ENCODE results near the gene BORA. TPM values are rescaled to one million over a fixed set of nuclear protein-coding genes. Genes with fewer than 3 reads are reported as not detected.
"Not testable (repeated sequence)": the region's sequence is repeated elsewhere in the genome, so short reads cannot be mapped to it uniquely, and the experiment has no call there.

Gene BORA
- total and polyA plus RNA-seq, 8 donors, result 0.51 to 1.9 (median 1.2) TPM

GRCh38 chr13:72781451-72782439, 54.0 kb downstream of the BORA start, which contains the start of the genes DIS3 and PIBF1:
DIS3 (minus strand) TSS chr13:72781900; CDS start chr13:72781832, 68 bp downstream.
PIBF1 (plus strand) TSS chr13:72782133; CDS start chr13:72783470, 1,337 bp downstream.
- H3K27me3 ChIP-seq, result no peaks in the 10 kb centered on the region
- peaks cover 0 to 3% (median 0%) of the 10 kb centered on the region in 4 donors for H3K9me3 ChIP-seq
- peak; percentile 99 to 100 (median 100) for ATAC-seq
- intact Hi-C loops (cut with DNase I), result no loop called here
- H3K36me3 ChIP-seq, result peaks cover 0 to 13% (median 8%) of the 10 kb centered on the region in 3 donors
- peak; percentile 92 to 97 (median 96) for DNase-seq
- 0% methylated on average over 81 of the region's 81 CpGs for WGBS, 2 donors
- peak within 1 kb of the TSS; percentile 49 to 73 (median 66) for H3K27ac ChIP-seq
- TF ChIP-seq, protein P1, sequence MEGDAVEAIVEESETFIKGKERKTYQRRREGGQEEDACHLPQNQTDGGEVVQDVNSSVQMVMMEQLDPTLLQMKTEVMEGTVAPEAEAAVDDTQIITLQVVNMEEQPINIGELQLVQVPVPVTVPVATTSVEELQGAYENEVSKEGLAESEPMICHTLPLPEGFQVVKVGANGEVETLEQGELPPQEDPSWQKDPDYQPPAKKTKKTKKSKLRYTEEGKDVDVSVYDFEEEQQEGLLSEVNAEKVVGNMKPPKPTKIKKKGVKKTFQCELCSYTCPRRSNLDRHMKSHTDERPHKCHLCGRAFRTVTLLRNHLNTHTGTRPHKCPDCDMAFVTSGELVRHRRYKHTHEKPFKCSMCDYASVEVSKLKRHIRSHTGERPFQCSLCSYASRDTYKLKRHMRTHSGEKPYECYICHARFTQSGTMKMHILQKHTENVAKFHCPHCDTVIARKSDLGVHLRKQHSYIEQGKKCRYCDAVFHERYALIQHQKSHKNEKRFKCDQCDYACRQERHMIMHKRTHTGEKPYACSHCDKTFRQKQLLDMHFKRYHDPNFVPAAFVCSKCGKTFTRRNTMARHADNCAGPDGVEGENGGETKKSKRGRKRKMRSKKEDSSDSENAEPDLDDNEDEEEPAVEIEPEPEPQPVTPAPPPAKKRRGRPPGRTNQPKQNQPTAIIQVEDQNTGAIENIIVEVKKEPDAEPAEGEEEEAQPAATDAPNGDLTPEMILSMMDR (IDR thresholded peaks at IDR 0.05), result no peak
- H3K4me1 ChIP-seq, result peaks cover 8 to 24% (median 16%) of the 10 kb centered on the region in 3 donors
- peak within 1 kb of the TSS; percentile 68 to 98 (median 88) for H3K4me3 ChIP-seq
- peak; percentile 98 for FAIRE-seq

DNA sequence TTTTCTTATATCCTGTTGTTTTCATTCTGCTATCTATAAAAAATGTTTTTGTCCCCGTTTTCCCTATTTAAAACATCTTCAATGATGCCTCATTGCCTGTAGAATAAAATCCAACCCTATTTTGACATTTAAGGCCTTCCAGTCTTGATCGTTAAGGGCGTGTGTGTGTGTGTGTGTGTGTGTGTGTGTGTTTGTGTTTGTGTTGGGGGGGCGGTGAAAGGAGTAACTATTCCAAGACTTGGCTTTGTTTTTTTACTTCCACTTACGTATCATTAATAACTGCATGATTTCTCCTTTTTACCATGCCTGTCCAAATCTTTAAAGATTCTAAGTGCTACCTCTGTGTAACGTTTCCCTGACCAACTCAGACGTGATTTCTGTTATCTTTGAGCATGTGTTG, 55.0 kb downstream of the BORA start:
- DNase-seq, result no peak
- intact Hi-C loops (cut with DNase I), result no loop called here

GRCh38 chr13:72784679-72785078, 57.0 kb downstream of the BORA start:
- H3K9me3 ChIP-seq; H3K27ac ChIP-seq; FAIRE-seq; ATAC-seq; H3K27me3 ChIP-seq; H3K4me3 ChIP-seq; H3K36me3 ChIP-seq; intact Hi-C loops (cut with DNase I); DNase-seq: not testable (repeated sequence)
- WGBS, 2 donors, result 95 to 98% methylated on average over 4 of the region's 4 CpGs
- H3K4me1 ChIP-seq, result peaks cover 6 to 13% (median 8%) of the 10 kb centered on the region in 3 donors

More for the DNA sequence above, 55.0 kb downstream of the BORA start:
- FAIRE-seq, result no peak
- Histone ChIP-seq H3K4me3 (peak overlapping the region; percentile 68 to 98 (median 88)), H3K36me3 (peaks cover 0 to 4% (median under 1%) of the 10 kb centered on the region in 3 donors), H3K27me3 (no peaks in the 10 kb centered on the region), H3K9me3 (peaks cover 0 to 3% (median 0%) of the 10 kb centered on the region in 4 donors), H3K27ac (peak overlapping the region in 2 of 4 donors; percentile 63 to 73), H3K4me1 (peaks cover 8 to 24% (median 16%) of the 10 kb centered on the region in 3 donors)
- TF ChIP-seq, protein P1 (IDR thresholded peaks at IDR 0.05), result no peak
- 1 to 3% methylated on average over 7 of the region's 7 CpGs for WGBS, 2 donors
- ATAC-seq, result no peak

- intact Hi-C loops (cut with DNase I), result no loop called here
- no peak for DNase-seq
- H3K9me3 ChIP-seq, result no peaks in the 10 kb centered on the region
- no peaks in the 10 kb centered on the region for H3K4me1 ChIP-seq
- WGBS, 2 donors, result 86 to 87% methylated on average over 1 of the region's 1 CpG
- H3K4me3 ChIP-seq, result no peak overlapping the region
- no peak overlapping the region for H3K27ac ChIP-seq
- TF ChIP-seq, protein P1 (IDR thresholded peaks at IDR 0.05), result no peak
- H3K27me3 ChIP-seq, result no peaks in the 10 kb centered on the region
- ATAC-seq, result no peak
- peaks cover 0 to 19% (median 6%) of the 10 kb centered on the region in 3 donors for H3K36me3 ChIP-seq
- FAIRE-seq, result no peak
These were observed 61.1 kb downstream of the BORA start for GRCh38 chr13:72788831-72789230.

DNA sequence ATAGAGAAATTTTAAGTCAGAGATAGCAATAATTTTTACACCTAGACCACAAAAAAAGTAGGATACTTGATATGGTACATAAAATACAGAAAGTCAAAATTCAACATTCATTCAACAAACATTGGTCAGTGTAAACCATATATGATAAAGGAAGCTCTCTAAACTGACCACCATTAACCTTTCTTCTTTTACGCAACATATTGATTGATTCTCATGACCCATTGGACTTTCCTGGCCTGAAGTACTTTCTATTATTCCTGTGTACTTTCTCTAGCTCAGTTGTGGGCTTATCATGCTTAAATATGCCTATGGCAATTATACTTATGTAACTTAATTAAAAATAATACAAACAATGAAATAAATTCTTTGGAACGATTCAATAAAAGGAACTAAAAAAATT, 64.9 kb downstream of the BORA start:
- ATAC-seq (no peak), DNase-seq (no peak), FAIRE-seq (no peak)
- 92% methylated on average over 2 of the region's 2 CpGs for WGBS, 2 donors
- peaks cover 0 to 35% (median 6%) of the 10 kb centered on the region in 3 donors for H3K36me3 ChIP-seq
- no peak overlapping the region for H3K27ac ChIP-seq
- no peaks in the 10 kb centered on the region for H3K4me1 ChIP-seq
- intact Hi-C loops (cut with DNase I), result no loop called here
- TF ChIP-seq, protein P1 (IDR thresholded peaks at IDR 0.05), result no peak
- no peak overlapping the region for H3K4me3 ChIP-seq
- no peaks in the 10 kb centered on the region for H3K27me3 ChIP-seq
- no peaks in the 10 kb centered on the region for H3K9me3 ChIP-seq

All from pancreas (tissue), 10 donors.